B cell (primary cell): ENCODE results near the gene SIAH2.
A peak's percentile ranks its signal among the peaks of the same experiment; 100 is the strongest.

Experiments used
- CTCF ChIP-seq: fragments of 200-600 bp; IDR thresholded peaks from one replicate; pipeline ENCODE4 v1.8.0; 2022; ENCODE audit warnings: antibody characterized with exemption, mild to moderate bottlenecking
- EZH2 ChIP-seq: IDR thresholded peaks from 2 replicates; pipeline ENCODE4 v1.6.1; 2012; ENCODE audit warnings: borderline replicate concordance, low read depth, mild to moderate bottlenecking, moderate library complexity, low read length; ENCODE audit not compliant: insufficient read depth, poor library complexity, severe bottlenecking

GRCh38 chr3:150787741-150788370 is 24.9 kb upstream of the SIAH2 start:
- peak; percentile 95 for TF ChIP-seq CTCF
- no peak for TF ChIP-seq EZH2
